HL-60 (cell line): ENCODE measurements around the gene ADPRHL1.

ENCODE experiments used
- TF ChIP-seq, protein P1 (sequence below): IDR thresholded peaks from one replicate; pipeline ENCODE4 v1.5.1; 2011; ENCODE audit warnings: low read length, control low read depth, inconsistent platforms; ENCODE audit not compliant: insufficient read depth
- TF ChIP-seq, protein P2 (sequence below): IDR thresholded peaks from 2 replicates; pipeline ENCODE4 v1.6.1; 2012; ENCODE audit warnings: low read depth; ENCODE audit not compliant: insufficient replicate concordance

GRCh38 chr13:113489549-113490495, 36.5 kb upstream of the ADPRHL1 start:
- TF ChIP-seq, protein P1, sequence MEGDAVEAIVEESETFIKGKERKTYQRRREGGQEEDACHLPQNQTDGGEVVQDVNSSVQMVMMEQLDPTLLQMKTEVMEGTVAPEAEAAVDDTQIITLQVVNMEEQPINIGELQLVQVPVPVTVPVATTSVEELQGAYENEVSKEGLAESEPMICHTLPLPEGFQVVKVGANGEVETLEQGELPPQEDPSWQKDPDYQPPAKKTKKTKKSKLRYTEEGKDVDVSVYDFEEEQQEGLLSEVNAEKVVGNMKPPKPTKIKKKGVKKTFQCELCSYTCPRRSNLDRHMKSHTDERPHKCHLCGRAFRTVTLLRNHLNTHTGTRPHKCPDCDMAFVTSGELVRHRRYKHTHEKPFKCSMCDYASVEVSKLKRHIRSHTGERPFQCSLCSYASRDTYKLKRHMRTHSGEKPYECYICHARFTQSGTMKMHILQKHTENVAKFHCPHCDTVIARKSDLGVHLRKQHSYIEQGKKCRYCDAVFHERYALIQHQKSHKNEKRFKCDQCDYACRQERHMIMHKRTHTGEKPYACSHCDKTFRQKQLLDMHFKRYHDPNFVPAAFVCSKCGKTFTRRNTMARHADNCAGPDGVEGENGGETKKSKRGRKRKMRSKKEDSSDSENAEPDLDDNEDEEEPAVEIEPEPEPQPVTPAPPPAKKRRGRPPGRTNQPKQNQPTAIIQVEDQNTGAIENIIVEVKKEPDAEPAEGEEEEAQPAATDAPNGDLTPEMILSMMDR = no peak
- TF ChIP-seq, protein P2, sequence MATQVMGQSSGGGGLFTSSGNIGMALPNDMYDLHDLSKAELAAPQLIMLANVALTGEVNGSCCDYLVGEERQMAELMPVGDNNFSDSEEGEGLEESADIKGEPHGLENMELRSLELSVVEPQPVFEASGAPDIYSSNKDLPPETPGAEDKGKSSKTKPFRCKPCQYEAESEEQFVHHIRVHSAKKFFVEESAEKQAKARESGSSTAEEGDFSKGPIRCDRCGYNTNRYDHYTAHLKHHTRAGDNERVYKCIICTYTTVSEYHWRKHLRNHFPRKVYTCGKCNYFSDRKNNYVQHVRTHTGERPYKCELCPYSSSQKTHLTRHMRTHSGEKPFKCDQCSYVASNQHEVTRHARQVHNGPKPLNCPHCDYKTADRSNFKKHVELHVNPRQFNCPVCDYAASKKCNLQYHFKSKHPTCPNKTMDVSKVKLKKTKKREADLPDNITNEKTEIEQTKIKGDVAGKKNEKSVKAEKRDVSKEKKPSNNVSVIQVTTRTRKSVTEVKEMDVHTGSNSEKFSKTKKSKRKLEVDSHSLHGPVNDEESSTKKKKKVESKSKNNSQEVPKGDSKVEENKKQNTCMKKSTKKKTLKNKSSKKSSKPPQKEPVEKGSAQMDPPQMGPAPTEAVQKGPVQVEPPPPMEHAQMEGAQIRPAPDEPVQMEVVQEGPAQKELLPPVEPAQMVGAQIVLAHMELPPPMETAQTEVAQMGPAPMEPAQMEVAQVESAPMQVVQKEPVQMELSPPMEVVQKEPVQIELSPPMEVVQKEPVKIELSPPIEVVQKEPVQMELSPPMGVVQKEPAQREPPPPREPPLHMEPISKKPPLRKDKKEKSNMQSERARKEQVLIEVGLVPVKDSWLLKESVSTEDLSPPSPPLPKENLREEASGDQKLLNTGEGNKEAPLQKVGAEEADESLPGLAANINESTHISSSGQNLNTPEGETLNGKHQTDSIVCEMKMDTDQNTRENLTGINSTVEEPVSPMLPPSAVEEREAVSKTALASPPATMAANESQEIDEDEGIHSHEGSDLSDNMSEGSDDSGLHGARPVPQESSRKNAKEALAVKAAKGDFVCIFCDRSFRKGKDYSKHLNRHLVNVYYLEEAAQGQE = no peak
